Gastroesophageal sphincter (tissue), 4 donors: Measurements from ENCODE around the gene UBA3. TPM values are rescaled to one million over a fixed set of nuclear protein-coding genes. Genes with fewer than 3 reads are reported as not detected.

Experiments
- ATAC-seq: fragments of 150-250 bp; one replicate; pipeline ENCODE4 v1.9.1; 2016; ENCODE audit warnings: mild to moderate bottlenecking, moderate library complexity
- H3K27ac ChIP-seq, 4 donors: fragments of 200-600 bp; sonication (generic) in 3 of 4; 1 replicate in 3 of 4; 2 replicates in 1 of 4; pipeline ENCODE4 v1.5.1; 2016 to 2019
- H3K27me3 ChIP-seq: fragments of 200-600 bp; sonication (generic); one replicate; pipeline ENCODE4 v1.5.1; 2019
- H3K36me3 ChIP-seq, 2 donors: fragments of 200-600 bp; sonication (generic); one replicate each; pipeline ENCODE4 v1.5.1; 2019; ENCODE audit warnings: control low read depth in 1 of 2
- H3K4me1 ChIP-seq, 3 donors: fragments of 200-600 bp; sonication (generic); 1 replicate in 2 of 3; 2 replicates in 1 of 3; pipeline ENCODE4 v1.5.1; 2016 to 2019; ENCODE audit warnings: control low read depth in 2 of 3
- H3K4me3 ChIP-seq, 2 donors: fragments of 200-600 bp; sonication (generic); one replicate each; pipeline ENCODE4 v1.5.1; 2019; ENCODE audit warnings: mild to moderate bottlenecking in 1 of 2, moderate library complexity in 1 of 2
- H3K9me3 ChIP-seq, 3 donors: fragments of 200-600 bp; sonication (generic); one replicate each; pipeline ENCODE4 v1.5.1; 2017 to 2019; ENCODE audit warnings: control low read depth in 2 of 3
- CTCF ChIP-seq, 4 experiments: fragments of 200-600 bp in 2 of 4; fragments of 450-650 bp in 2 of 4; sonication (generic) in 1 of 4; IDR thresholded peaks; one replicate each; pipeline ENCODE4 v1.5.1; 2017 to 2019; ENCODE audit warnings: antibody characterized with exemption in 4 of 4, mild to moderate bottlenecking in 2 of 4, moderate library complexity in 2 of 4
- EP300 ChIP-seq: sonication (generic); formaldehyde crosslinking; IDR thresholded peaks from one replicate; pipeline ENCODE4 v1.6.1; 2017; ENCODE audit warnings: antibody characterized with exemption, mild to moderate bottlenecking
- POLR2A ChIP-seq, 2 donors: fragments of 450-650 bp; IDR thresholded peaks; one replicate each; pipeline ENCODE4 v1.6.1; 2017; ENCODE audit warnings: antibody characterized with exemption in 2 of 2, mild to moderate bottlenecking in 2 of 2, moderate library complexity in 1 of 2
- POLR2AphosphoS5 ChIP-seq: sonication (generic); formaldehyde crosslinking; IDR thresholded peaks from one replicate; pipeline ENCODE4 v1.6.1; 2017; ENCODE audit warnings: antibody characterized with exemption
- WGBS, 2 donors: methylation state at CpG; one replicate each; pipeline ENCODE4 v1.1.5; 2018; ENCODE audit warnings: low coverage in 1 of 2; 5-methylcytosine and 5-hydroxymethylcytosine counted together
- total RNA-seq, 4 donors: library from RNA; depleted of rRNA; stranded (reverse); fragments of >200 nt; gene quantifications; one replicate each; pipeline ENCODE4 v1.1.0, GENCODE V29; 2016

UBA3 gene
- total RNA-seq, 4 donors from 2014 or later, result 49.8 to 67.6 (median 54.7) TPM

GRCh38 chr3:69122403-69122802 lies 42.2 kb upstream of the UBA3 start, which contains the start of gene LMOD3:
Gene LMOD3 (minus strand): TSS chr3:69122595. CDS start chr3:69122386, 209 bp downstream.
- H3K27me3 ChIP-seq, result no peaks in the 10 kb centered on the region
- H3K4me3 ChIP-seq, result peak within 1 kb of the TSS; percentile 18 to 36
- H3K9me3 ChIP-seq, result no peaks in the 10 kb centered on the region
- ATAC-seq, result no peak
- no peaks in the 10 kb centered on the region for H3K36me3 ChIP-seq
- peak within 1 kb of the TSS; percentile 5 to 65 (median 48) for H3K27ac ChIP-seq
- WGBS, 2 donors, result 22 to 56% methylated on average over 3 of the region's 3 CpGs
- peaks cover 0 to 14% (median 0%) of the 10 kb centered on the region in 3 donors for H3K4me1 ChIP-seq
- no peak for TF ChIP-seq POLR2AphosphoS5
- no peak for TF ChIP-seq POLR2A (IDR thresholded peaks at IDR 0.05)
- no peak for TF ChIP-seq EP300
- no peak for TF ChIP-seq CTCF (IDR thresholded peaks at IDR 0.05)

- H3K27me3 ChIP-seq, result no peaks in the 10 kb centered on the region
- peak overlapping the region; percentile 18 to 36 for H3K4me3 ChIP-seq
- peak overlapping the region; percentile 5 to 65 (median 48) for H3K27ac ChIP-seq
- H3K4me1 ChIP-seq, result peaks cover 0 to 15% (median 0%) of the 10 kb centered on the region in 3 donors
- WGBS, 2 donors, result 41 to 64% methylated on average over 4 to 8 of the region's 8 CpGs
- no peaks in the 10 kb centered on the region for H3K36me3 ChIP-seq
- TF ChIP-seq POLR2A (IDR thresholded peaks at IDR 0.05) (no peak), EP300 (no peak), CTCF (IDR thresholded peaks at IDR 0.05) (no peak), POLR2AphosphoS5 (no peak)
- ATAC-seq, result no peak
- H3K9me3 ChIP-seq, result no peaks in the 10 kb centered on the region
Observed at GRCh38 chr3:69121950-69122349, 41.8 kb upstream of the UBA3 start.

GRCh38 chr3:69121513-69121912 lies 41.3 kb upstream of the UBA3 start:
- 37 to 58% methylated on average over 6 of the region's 6 CpGs for WGBS, 2 donors
- no peak for ATAC-seq
- Histone ChIP-seq H3K27me3 (no peaks in the 10 kb centered on the region), H3K4me1 (peaks cover 0 to 17% (median 0%) of the 10 kb centered on the region in 3 donors), H3K9me3 (no peaks in the 10 kb centered on the region), H3K4me3 (peak overlapping the region; percentile 18 to 36), H3K36me3 (no peaks in the 10 kb centered on the region), H3K27ac (peak overlapping the region; percentile 5 to 65 (median 48))
- TF ChIP-seq EP300, result no peak
- TF ChIP-seq POLR2A (IDR thresholded peaks at IDR 0.05), result no peak
- no peak for TF ChIP-seq POLR2AphosphoS5
- no peak for TF ChIP-seq CTCF (IDR thresholded peaks at IDR 0.05)

- WGBS, 2 donors, result 0% methylated on average over 1 of the region's 1 CpG
- peak overlapping the region in 2 of 4 donors; percentile 38 to 65 for H3K27ac ChIP-seq
- no peaks in the 10 kb centered on the region for H3K9me3 ChIP-seq
- H3K27me3 ChIP-seq, result no peaks in the 10 kb centered on the region
- H3K4me3 ChIP-seq, result peak overlapping the region; percentile 18 to 36
- ATAC-seq, result no peak
- TF ChIP-seq POLR2A (IDR thresholded peaks at IDR 0.05) (no peak), EP300 (no peak), CTCF (IDR thresholded peaks at IDR 0.05) (peak; percentile 81 to 93 (median 87))
- H3K36me3 ChIP-seq, result no peaks in the 10 kb centered on the region
- peaks cover 0 to 17% (median 0%) of the 10 kb centered on the region in 3 donors for H3K4me1 ChIP-seq
Observed at GRCh38 chr3:69120879-69121464, 40.8 kb upstream of the UBA3 start.

- H3K27ac ChIP-seq, result no peak overlapping the region
- no peak overlapping the region for H3K4me3 ChIP-seq
- no peaks in the 10 kb centered on the region for H3K9me3 ChIP-seq
- H3K36me3 ChIP-seq, result no peaks in the 10 kb centered on the region
- no peak for TF ChIP-seq EP300
- TF ChIP-seq CTCF (IDR thresholded peaks at IDR 0.05), result no peak
- TF ChIP-seq POLR2AphosphoS5, result no peak
- no peaks in the 10 kb centered on the region for H3K27me3 ChIP-seq
- WGBS, 2 donors, result 83 to 89% methylated on average over 3 to 5 of the region's 5 CpGs
- no peak for ATAC-seq
- peaks cover 0 to 17% (median 0%) of the 10 kb centered on the region in 3 donors for H3K4me1 ChIP-seq
Observed at GRCh38 chr3:69119681-69120080, 39.5 kb upstream of the UBA3 start.
